CD1c-positive myeloid dendritic cell (primary cell): ENCODE results near the gene CDK5R1.

Source experiments
- DNase-seq: peaks from one replicate; pipeline ENCODE4 v3.0.0-alpha.2; 2016; ENCODE audit errors: extremely low spot score

CDK5R1 gene

GRCh38 chr17:32493571-32493970, 6.8 kb downstream of the CDK5R1 start:
- no peak for DNase-seq

GRCh38 chr17:32493976-32494513, 7.3 kb downstream of the CDK5R1 start:
- DNase-seq, result no peak

- DNase-seq, result no peak
Observed at GRCh38 chr17:32494621-32495358, 8.0 kb downstream of the CDK5R1 start.

GRCh38 chr17:32495359-32496231, 8.8 kb downstream of the CDK5R1 start:
- DNase-seq, result peak; percentile 18

- no peak for DNase-seq
Observed at GRCh38 chr17:32496395-32497073, 9.7 kb downstream of the CDK5R1 start.

GRCh38 chr17:32497431-32498205, 10.8 kb downstream of the CDK5R1 start:
- no peak for DNase-seq

GRCh38 chr17:32498391-32498790, 11.6 kb downstream of the CDK5R1 start:
- DNase-seq, result no peak

- no peak for DNase-seq
Observed at GRCh38 chr17:32502013-32502412, 15.2 kb downstream of the CDK5R1 start.

GRCh38 chr17:32502710-32503109, 15.9 kb downstream of the CDK5R1 start:
- DNase-seq, result no peak

- DNase-seq, result peak; percentile 84
Observed at GRCh38 chr17:32503251-32504165, 16.7 kb downstream of the CDK5R1 start.

- DNase-seq, result peak; percentile 44
Observed at GRCh38 chr17:32504166-32504990, 17.6 kb downstream of the CDK5R1 start.

GRCh38 chr17:32508926-32509325, 22.1 kb downstream of the CDK5R1 start:
- DNase-seq, result no peak

GRCh38 chr17:32510466-32510865, 23.7 kb downstream of the CDK5R1 start:
- no peak for DNase-seq

GRCh38 chr17:32512328-32512727, 25.5 kb downstream of the CDK5R1 start:
- no peak for DNase-seq

GRCh38 chr17:32513579-32513978, 26.8 kb downstream of the CDK5R1 start:
- DNase-seq, result no peak

GRCh38 chr17:32514606-32515005, 27.8 kb downstream of the CDK5R1 start:
- no peak for DNase-seq

- DNase-seq, result no peak
Observed at GRCh38 chr17:32515677-32516383, 29.0 kb downstream of the CDK5R1 start.

- no peak for DNase-seq
Observed at GRCh38 chr17:32516450-32516849, 29.7 kb downstream of the CDK5R1 start.
